ENCODE results near the gene EBF4.
"Not testable (repeated sequence)": the region's sequence is repeated elsewhere in the genome, so short reads cannot be mapped to it uniquely, and the experiment has no call there.

EBF4 gene

GRCh38 chr20:2695206-2695983 is 2.8 kb downstream of the EBF4 start:
- no peak overlapping the region for H3K4me3 ChIP-seq (ENCODE audit: low read depth, low read length)
- TF ChIP-seq, protein P1, sequence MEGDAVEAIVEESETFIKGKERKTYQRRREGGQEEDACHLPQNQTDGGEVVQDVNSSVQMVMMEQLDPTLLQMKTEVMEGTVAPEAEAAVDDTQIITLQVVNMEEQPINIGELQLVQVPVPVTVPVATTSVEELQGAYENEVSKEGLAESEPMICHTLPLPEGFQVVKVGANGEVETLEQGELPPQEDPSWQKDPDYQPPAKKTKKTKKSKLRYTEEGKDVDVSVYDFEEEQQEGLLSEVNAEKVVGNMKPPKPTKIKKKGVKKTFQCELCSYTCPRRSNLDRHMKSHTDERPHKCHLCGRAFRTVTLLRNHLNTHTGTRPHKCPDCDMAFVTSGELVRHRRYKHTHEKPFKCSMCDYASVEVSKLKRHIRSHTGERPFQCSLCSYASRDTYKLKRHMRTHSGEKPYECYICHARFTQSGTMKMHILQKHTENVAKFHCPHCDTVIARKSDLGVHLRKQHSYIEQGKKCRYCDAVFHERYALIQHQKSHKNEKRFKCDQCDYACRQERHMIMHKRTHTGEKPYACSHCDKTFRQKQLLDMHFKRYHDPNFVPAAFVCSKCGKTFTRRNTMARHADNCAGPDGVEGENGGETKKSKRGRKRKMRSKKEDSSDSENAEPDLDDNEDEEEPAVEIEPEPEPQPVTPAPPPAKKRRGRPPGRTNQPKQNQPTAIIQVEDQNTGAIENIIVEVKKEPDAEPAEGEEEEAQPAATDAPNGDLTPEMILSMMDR (IDR thresholded peaks at IDR 0.05; ENCODE audit: insufficient read depth, low read depth, low read length, missing control alignments): no peak
- no peak for DNase-seq (ENCODE audit: low read depth)

GRCh38 chr20:2695984-2696525 is 3.5 kb downstream of the EBF4 start:
- DNase-seq (ENCODE audit: low read depth); H3K4me3 ChIP-seq (ENCODE audit: low read depth, low read length): not testable (repeated sequence)

DNA sequence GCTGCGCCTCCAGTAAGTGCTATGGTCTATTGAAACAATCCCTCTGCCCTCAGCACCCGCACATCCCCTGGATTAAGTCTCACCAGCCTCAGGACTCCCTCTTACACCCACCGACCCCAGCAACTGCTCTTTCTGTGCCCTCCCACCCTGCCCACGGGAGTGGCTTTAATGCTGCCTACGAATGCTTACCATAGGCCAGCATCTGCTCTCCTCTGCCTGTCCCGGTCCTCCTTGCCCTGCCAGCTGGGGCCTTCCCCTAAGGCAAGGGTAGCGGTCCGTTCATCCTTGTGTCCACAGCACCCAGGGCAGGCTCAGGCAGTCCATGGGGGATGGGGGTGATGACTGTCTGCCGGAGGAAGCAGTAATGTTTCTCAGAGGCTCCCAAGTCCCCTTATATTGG is 4.1 kb downstream of the EBF4 start:
- TF ChIP-seq, protein P1 (IDR thresholded peaks at IDR 0.05; ENCODE audit: insufficient read depth, low read depth, low read length, missing control alignments): no peak
- DNase-seq (ENCODE audit: low read depth): no peak
- H3K4me3 ChIP-seq (ENCODE audit: low read depth, low read length): no peak overlapping the region

- no peak for DNase-seq (ENCODE audit: low read depth)
- TF ChIP-seq, protein P1 (IDR thresholded peaks at IDR 0.05; ENCODE audit: insufficient read depth, low read depth, low read length, missing control alignments): no peak
- H3K4me3 ChIP-seq (ENCODE audit: low read depth, low read length): no peak overlapping the region
These were observed 5.2 kb downstream of the EBF4 start for GRCh38 chr20:2697768-2698167.

GRCh38 chr20:2698186-2698817 is 5.7 kb downstream of the EBF4 start:
- TF ChIP-seq, protein P1 (IDR thresholded peaks at IDR 0.05; ENCODE audit: insufficient read depth, low read depth, low read length, missing control alignments): no peak
- no peak overlapping the region for H3K4me3 ChIP-seq (ENCODE audit: low read depth, low read length)
- DNase-seq (ENCODE audit: low read depth): no peak

- TF ChIP-seq, protein P1 (IDR thresholded peaks at IDR 0.05; ENCODE audit: insufficient read depth, low read depth, low read length, missing control alignments): no peak
- H3K4me3 ChIP-seq (ENCODE audit: low read depth, low read length): no peak overlapping the region
- no peak for DNase-seq (ENCODE audit: low read depth)
These were observed 6.3 kb downstream of the EBF4 start for GRCh38 chr20:2698912-2699311.

- TF ChIP-seq, protein P1 (IDR thresholded peaks at IDR 0.05; ENCODE audit: insufficient read depth, low read depth, low read length, missing control alignments): no peak
- DNase-seq (ENCODE audit: low read depth): no peak
- no peak overlapping the region for H3K4me3 ChIP-seq (ENCODE audit: low read depth, low read length)
These were observed 7.3 kb downstream of the EBF4 start for GRCh38 chr20:2699775-2700413.

Measured in GM12865 (cell line).